Type B pancreatic cell (in vitro differentiated cells): ENCODE results near the gene SPATA12. TPM values are rescaled to one million over a fixed set of nuclear protein-coding genes. Genes with fewer than 3 reads are reported as not detected.

Source experiments
- DNase-seq: peaks from one replicate; pipeline ENCODE4 v3.0.0; 2021; ENCODE audit warnings: mixed read lengths; ENCODE audit not compliant: unreplicated experiment; ENCODE audit errors: extremely low spot score
- H3K27ac Mint-ChIP-seq: 2 replicates; pipeline ENCODE4 v1.8.0; 2021; ENCODE audit warnings: mild to moderate bottlenecking, mixed read lengths
- H3K27me3 Mint-ChIP-seq: 2 replicates; pipeline ENCODE4 v1.8.0; 2021; ENCODE audit warnings: mixed read lengths
- H3K36me3 Mint-ChIP-seq: 2 replicates; pipeline ENCODE4 v1.8.0; 2021; ENCODE audit warnings: mixed read lengths
- H3K4me1 Mint-ChIP-seq: one replicate; pipeline ENCODE4 v1.8.0; 2021; ENCODE audit warnings: mixed read lengths; ENCODE audit not compliant: unreplicated experiment
- H3K4me3 Mint-ChIP-seq: 2 replicates; pipeline ENCODE4 v1.8.0; 2021; ENCODE audit warnings: mild to moderate bottlenecking, mixed read lengths
- H3K9me3 Mint-ChIP-seq: 2 replicates; pipeline ENCODE4 v1.8.0; 2021; ENCODE audit warnings: mixed read lengths
- total RNA-seq: library from RNA; stranded (reverse); gene quantifications from 2 replicates; pipeline ENCODE4 v1.2.1, GENCODE V29; 2021; ENCODE audit warnings: low replicate concordance
- TF ChIP-seq, protein P1 (sequence below): fragments of 200-600 bp; sonication (generic); conservative IDR thresholded peaks from 2 replicates; pipeline ENCODE4 v1.5.0; 2021; ENCODE audit warnings: antibody characterized with exemption, mild to moderate bottlenecking

SPATA12 gene
- total RNA-seq, 1 donor from 2014 or later = not detected

DNA sequence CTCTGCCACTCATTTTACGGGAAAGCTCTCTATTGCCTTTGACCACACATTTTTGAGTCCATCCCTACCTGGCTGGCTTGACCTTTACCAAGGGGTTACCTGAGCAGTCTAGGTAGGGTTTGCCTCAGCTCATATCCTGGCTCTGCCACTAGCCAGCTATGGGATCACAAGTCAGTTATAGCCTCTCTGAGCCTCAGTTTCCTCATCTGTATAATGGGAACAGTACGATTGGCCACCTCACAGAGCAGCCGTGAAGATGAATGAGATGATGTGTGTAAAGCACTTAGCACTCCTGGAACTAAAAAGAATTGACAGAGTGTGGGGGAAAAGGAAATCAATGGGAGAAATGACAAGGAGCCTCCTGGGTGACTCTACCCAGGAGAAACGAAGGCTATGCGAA is 28.0 kb downstream of the SPATA12 start:
- no peak overlapping the region for H3K4me3 Mint-ChIP-seq
- no peak for DNase-seq
- H3K36me3 Mint-ChIP-seq = peaks cover 4% of the 10 kb centered on the region
- H3K4me1 Mint-ChIP-seq = peaks cover 26% of the 10 kb centered on the region
- TF ChIP-seq, protein P1, sequence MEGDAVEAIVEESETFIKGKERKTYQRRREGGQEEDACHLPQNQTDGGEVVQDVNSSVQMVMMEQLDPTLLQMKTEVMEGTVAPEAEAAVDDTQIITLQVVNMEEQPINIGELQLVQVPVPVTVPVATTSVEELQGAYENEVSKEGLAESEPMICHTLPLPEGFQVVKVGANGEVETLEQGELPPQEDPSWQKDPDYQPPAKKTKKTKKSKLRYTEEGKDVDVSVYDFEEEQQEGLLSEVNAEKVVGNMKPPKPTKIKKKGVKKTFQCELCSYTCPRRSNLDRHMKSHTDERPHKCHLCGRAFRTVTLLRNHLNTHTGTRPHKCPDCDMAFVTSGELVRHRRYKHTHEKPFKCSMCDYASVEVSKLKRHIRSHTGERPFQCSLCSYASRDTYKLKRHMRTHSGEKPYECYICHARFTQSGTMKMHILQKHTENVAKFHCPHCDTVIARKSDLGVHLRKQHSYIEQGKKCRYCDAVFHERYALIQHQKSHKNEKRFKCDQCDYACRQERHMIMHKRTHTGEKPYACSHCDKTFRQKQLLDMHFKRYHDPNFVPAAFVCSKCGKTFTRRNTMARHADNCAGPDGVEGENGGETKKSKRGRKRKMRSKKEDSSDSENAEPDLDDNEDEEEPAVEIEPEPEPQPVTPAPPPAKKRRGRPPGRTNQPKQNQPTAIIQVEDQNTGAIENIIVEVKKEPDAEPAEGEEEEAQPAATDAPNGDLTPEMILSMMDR = no peak
- no peaks in the 10 kb centered on the region for H3K27me3 Mint-ChIP-seq
- H3K9me3 Mint-ChIP-seq = no peaks in the 10 kb centered on the region
- H3K27ac Mint-ChIP-seq = no peak overlapping the region

DNA sequence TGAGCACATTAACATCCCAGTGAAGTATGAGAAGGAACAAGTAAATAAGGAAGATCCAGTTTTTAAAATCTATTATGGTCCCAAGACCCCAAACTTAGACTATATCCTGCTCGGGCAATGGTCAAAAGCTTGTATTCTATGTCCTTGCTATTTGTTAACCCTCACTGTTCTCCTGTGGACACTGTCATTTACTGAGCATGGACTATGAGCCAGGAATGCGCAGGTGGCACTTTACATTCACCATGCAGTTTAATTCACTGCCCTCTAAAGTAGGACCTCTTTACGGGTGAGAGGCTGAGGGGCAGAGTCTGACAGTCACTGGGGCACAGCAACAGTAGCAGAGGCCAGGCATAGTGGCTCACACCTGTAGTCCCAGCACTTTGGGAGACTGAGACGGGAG is 28.6 kb downstream of the SPATA12 start:
- Mint-ChIP-seq H3K9me3 (no peaks in the 10 kb centered on the region), H3K36me3 (peaks cover 4% of the 10 kb centered on the region), H3K4me3 (no peak overlapping the region), H3K27me3 (no peaks in the 10 kb centered on the region), H3K4me1 (peaks cover 26% of the 10 kb centered on the region), H3K27ac (no peak overlapping the region)
- no peak for DNase-seq
- TF ChIP-seq, protein P1 = no peak

DNA sequence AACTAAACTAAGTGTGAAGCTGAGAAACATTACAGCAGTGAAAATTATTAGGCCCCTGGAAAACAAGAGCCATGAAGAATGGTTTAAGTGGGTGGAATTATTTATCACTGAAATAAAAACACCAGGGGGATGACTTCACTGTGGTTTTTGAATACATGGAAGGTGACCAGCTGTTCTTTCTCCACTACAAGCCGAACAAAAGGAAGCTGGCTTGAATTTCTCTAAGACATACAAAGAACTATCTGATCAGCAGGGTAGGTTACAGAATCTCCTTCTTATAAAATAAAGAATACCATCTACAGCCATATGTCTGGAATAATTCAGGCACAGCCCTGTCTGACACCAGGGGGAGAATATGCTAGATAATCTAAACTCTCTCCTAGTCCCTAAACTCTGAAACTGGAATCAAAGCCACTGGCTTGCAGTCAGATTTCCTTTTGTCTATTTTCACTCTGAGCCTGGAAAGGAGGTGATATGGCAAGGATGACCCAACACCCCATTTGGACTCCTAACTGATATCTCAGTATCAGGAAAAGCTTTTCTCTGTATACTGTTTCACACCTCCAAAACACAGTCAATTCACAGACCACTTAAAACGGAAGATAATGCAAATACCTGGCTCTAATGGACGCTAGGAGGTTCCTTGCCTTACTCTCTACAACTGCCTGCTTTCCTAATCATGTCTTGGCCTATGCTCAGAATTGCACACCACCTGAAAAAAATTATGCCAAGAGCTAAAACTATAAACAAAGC is 31.2 kb downstream of the SPATA12 start:
- no peak for DNase-seq
- H3K27ac Mint-ChIP-seq = no peak overlapping the region

DNA sequence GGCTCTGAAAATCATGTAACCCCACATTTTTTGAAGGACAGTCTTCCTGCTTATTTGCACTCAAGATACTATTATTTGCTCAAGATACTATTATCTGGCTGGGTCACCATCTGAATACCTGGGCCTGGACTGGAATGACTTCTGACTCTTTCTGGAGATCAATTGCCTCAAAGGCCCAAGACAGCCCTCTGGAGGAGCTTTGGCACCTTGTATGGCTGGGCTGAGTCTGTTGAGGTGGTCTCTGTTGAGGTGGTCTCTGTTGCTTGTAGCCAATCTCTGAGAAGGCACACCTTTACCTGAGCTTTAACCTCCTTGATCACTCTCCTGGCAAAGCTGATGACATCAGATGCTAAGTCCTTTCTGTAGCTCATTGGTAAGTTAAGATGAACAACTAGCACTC is 33.0 kb downstream of the SPATA12 start:
- peaks cover 13% of the 10 kb centered on the region for H3K36me3 Mint-ChIP-seq
- H3K4me1 Mint-ChIP-seq = peaks cover 19% of the 10 kb centered on the region
- no peak for DNase-seq
- H3K4me3 Mint-ChIP-seq = no peak overlapping the region
- H3K27ac Mint-ChIP-seq = no peak overlapping the region
- TF ChIP-seq, protein P1 = no peak
- no peaks in the 10 kb centered on the region for H3K9me3 Mint-ChIP-seq
- no peaks in the 10 kb centered on the region for H3K27me3 Mint-ChIP-seq

More for the DNA sequence above, 31.2 kb downstream of the SPATA12 start:
- Mint-ChIP-seq H3K9me3 (no peaks in the 10 kb centered on the region), H3K4me1 (peaks cover 26% of the 10 kb centered on the region), H3K4me3 (no peak overlapping the region), H3K27me3 (no peaks in the 10 kb centered on the region), H3K36me3 (peaks cover 13% of the 10 kb centered on the region)
- TF ChIP-seq, protein P1 = no peak

DNA sequence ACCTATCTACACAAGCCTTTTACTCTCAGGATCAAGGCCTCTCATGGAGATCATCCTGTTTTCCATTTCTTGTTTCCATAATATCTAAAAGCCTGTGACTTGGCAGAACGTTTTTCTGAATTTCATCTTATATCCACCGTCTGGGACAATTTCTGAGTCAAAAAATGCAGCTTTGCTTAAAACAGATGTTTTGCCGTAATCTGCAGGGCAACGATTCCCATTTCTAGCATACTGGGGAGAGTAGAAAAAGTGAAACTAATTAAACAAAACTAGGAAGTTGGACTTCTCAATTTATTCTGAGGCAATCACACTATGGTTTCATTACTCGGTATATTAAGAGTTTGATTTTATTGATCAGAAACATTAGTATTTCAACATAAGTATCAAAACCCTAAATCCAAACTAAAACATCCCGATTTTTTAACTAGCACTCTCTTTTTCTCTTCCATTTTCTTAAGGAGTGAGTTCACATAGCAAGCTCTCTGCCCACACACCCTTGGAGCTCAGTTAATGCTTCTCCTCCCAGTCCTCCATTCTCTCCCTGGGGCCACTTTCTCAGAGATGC is 33.6 kb downstream of the SPATA12 start:
- H3K9me3 Mint-ChIP-seq = no peaks in the 10 kb centered on the region
- peaks cover 13% of the 10 kb centered on the region for H3K36me3 Mint-ChIP-seq
- TF ChIP-seq, protein P1 = no peak
- H3K27ac Mint-ChIP-seq = no peak overlapping the region
- peaks cover 19% of the 10 kb centered on the region for H3K4me1 Mint-ChIP-seq
- H3K4me3 Mint-ChIP-seq = no peak overlapping the region
- no peak for DNase-seq
- H3K27me3 Mint-ChIP-seq = no peaks in the 10 kb centered on the region
